GF-D8 (cell line): ENCODE results near the gene MYH7B.

Source experiments
- DNase-seq: peaks from one replicate; lab custom pipeline; 2025; lab: John Stamatoyannopoulos, UW

MYH7B gene

DNA sequence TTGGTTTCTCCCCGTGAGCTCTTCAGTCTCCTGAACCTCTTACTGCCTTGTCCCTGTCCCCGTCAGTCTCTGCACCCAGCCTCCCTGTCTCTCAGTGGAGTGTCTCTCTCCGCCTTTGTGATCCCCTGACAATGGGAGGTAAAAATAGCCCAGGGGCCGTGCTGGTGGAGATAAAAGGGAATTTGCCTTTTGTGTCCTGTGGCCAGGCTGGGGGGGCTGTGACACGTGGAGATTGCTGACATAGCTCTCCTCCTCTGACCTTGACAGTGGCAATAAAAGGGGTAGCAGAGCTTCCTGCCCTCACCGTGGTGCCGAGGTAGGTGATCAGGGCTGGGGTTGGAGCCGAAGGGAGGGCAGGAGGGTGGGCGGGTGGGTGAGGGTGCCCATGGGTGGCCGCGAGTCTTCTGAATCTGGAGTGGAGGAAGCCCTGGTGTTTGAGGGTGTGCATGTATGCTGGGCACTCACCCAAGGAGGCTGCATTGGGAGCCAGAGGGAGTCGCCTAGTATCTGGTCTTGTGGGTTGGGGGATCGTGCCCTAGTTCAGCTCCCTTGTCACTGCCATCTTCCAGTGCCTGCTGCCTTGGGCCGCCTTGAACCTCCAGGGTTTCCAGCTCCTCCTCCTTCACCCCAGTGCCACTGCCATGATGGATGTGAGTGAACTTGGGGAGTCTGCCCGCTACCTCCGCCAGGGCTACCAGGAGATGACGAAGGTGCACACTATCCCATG lies 21.9 kb downstream of the MYH7B start:
- no peak for DNase-seq

DNA sequence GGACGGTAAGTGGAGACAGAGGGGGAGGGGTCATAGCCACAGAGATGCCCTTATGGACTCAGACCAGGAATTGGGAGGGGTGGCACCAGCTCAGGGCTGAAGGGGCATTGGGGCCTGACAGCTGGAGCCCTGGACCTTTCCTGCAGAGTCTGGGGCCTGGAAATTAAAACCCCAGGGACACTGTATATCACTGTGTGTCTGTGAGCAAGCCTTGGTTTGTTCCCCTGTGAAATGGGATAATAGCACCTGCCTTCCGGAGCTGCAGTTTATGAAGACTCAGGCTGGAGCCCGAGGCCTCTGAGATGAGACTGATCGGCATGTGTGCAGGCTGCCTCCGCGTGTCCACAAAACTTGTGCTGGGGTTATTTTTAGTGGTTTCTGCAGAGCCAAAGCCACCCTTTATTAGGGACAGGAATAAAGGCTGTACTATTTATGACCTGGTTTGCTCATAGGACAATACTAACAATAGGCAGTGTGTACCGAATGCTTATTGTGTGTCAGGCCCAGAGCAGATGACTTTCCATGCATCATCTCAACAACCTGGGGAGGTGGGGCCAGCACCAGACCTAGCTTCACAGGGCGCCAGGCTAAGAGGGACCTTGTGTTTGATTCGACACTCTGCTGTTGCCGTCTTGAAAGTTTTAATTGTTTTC lies 22.6 kb downstream of the MYH7B start:
- no peak for DNase-seq

DNA sequence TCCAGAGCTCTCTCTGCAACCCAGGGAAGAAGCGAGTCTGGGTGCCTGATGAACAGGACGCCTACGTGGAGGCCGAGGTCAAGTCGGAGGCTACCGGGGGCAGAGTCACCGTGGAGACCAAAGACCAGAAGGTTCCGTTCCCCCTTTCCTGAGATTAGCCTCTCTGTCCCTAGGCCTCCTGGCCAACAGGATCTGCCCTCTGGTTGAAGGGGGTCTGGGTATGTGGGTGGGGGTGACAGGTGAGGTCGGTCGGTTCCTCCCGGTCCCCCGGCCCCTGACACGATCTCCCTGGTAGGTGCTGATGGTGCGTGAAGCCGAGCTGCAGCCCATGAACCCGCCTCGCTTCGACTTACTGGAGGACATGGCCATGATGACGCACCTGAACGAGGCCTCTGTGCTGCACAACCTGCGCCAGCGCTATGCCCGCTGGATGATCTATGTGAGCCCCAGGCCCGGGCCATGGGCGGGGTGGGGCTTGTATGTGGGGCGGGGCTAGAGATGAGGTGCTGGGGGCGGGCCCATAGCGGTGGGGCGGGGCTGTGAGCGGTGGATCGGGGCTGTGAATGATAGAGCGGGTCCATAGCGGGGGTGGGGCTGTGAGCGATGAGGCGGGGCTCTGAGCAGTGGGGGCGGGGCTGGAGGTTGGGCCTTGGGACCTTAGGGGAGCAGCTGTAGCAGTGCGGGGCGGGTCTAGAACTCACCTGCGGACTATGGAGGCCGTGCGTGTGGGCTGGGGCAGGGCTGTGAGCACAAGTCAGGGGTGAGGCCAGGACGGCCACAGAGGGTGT lies 23.9 kb downstream of the MYH7B start:
- no peak for DNase-seq

DNA sequence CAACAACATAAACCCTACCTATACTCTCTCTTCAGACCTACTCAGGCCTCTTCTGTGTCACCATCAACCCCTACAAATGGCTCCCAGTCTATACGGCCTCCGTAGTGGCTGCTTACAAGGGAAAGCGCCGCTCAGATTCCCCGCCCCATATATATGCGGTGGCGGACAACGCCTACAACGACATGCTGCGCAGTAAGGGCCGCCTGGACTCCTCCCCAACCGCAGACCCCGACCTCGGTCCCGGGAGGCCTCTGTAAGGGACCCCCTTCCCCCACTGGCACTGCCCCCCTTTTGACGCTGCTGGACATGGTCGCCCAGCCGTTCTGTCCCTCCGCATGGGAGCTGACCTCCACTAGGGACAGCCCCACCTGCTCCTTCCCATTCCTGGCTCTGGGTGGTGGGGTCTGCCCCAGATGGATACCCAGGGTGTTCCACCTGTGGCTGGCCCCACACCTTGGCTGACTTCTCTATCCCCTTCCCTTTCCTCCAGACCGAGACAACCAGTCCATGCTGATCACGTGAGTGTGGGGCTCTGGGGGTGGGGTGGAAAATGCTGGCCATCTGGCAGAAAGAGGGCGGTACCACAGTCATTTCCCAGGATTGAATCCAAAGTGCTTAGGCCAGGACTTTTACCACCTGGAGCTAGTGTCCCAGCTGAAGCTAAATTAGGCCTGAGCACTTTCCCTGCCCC lies 25.0 kb downstream of the MYH7B start:
- no peak for DNase-seq

DNA sequence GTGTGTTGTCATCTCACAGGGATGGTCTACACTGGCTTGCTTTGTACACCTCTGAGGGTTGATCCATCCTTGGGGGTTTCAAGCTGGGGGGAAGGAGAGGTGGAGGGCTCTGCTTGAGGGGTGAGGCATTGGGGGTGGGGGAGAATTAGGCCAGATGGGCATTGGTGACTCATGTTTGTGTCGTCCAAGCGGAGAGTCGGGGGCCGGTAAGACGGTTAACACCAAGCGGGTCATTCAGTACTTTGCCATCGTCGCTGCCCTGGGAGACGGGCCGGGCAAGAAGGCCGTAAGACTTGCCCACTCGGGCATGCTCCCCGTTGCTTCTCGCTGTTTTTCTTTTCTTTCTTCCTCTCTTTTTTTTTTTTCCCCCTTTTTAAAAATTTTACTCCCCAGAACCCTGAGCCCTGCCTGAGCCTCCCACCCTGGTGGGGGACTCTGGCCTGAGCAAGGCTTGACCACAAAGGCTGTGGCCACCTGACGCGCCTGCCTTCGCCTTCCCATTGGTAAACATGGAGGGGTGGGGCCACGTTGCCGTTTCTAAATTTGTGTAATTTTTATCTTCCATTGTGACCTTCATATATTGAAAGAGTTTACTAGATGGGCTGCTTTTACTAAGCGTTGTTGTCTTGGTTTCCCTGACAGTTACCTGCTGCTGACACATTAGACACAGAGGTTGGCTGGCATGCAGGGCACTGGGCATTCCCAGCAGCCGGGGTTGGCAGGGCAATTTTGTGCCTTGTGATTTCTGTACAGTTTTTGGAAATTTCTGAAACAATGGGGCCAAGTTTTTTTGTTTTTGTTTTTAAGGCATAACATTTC lies 26.8 kb downstream of the MYH7B start:
- DNase-seq = no peak

DNA sequence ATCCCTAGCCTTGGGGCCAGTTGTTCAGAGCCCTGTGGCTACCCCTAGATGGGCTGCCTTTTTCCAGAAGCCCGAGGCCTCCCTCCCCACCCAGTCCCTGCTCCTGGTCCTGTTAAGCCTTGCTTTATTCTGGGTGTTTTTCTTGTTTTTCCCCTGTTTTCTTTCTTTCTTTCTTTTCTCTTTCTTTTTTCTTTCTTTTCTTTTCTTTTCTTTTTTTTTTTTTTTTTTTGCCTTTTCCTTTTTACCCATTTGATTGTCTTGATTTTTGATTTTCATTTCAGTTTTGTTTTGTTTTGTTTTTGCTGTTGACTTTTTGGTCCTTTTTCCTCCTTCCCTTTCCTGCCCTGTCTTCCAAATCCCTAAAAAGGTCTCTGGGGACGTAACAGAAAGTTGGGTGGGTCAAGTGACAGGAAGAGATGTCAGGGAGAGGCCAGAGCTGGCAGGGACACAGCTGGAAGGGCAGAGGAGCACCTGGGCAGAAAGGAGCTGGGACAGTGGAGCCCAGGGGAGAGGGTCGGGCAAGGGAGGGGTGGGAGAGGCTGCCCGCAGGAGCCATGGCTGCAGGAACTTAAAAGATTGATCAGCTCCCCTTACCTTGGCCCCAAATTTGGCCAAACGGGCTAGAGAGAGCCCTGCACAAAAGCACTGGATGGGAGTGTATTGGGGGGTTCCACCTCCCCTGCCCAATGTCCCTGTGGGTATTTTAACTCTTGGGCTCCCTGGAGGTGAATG lies 27.6 kb downstream of the MYH7B start:
- DNase-seq = no peak

DNA sequence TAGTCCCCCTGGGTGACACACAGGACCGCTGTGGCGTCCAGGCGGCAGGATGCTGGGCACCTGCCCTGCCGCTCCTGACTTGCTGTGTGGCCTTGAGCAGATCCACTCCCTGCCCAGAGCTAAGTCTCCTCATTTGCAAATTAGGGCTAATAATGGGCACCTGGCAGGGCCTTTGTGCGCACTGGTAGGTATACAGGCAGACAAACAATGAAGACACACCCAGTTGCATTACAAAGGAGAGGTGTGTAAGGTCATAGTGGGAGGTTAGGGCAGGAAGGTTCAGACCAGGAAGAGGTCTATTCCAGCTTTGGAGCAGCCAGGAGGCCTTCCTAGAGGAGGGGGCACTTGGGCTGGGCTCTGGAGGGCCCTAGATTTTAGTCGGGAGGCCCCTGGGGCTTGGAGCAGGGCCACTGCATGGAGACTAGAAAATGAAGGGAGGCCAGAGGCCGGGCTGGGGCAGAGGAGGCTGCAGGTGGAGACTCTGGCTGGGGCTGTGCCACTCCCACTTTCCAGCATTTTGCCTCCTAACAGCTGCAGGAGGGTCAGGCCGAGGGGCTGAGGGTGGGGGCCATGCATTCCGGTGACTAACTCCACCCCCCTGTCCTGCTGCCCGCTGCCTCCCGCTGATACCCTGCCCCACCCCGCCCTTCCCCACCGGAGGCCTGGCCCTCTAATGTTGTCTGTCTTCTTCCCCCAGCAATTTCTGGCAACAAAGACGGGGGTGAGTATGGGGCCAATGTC lies 28.5 kb downstream of the MYH7B start:
- DNase-seq = no peak

DNA sequence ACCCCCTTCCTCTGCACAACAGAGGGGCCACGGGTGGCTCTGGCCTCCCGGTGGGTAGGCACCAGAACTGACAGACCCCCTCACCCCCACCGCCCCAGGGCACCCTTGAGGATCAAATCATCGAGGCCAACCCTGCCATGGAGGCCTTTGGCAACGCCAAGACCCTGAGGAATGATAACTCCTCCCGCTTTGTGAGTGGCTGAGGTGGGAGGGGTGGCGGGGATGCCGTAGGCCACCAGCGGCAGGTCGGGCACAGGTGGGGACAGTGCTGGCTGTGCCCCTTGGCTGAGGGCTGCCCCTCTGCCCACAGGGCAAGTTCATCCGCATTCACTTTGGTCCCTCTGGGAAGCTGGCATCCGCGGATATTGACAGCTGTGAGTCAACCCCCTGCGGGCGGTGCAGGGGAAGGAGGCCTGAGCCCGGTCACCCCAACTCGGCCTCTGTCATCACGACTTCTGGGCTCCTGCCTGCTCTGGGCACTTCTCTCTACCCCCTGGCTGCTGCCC lies 29.1 kb downstream of the MYH7B start:
- DNase-seq = no peak

DNA sequence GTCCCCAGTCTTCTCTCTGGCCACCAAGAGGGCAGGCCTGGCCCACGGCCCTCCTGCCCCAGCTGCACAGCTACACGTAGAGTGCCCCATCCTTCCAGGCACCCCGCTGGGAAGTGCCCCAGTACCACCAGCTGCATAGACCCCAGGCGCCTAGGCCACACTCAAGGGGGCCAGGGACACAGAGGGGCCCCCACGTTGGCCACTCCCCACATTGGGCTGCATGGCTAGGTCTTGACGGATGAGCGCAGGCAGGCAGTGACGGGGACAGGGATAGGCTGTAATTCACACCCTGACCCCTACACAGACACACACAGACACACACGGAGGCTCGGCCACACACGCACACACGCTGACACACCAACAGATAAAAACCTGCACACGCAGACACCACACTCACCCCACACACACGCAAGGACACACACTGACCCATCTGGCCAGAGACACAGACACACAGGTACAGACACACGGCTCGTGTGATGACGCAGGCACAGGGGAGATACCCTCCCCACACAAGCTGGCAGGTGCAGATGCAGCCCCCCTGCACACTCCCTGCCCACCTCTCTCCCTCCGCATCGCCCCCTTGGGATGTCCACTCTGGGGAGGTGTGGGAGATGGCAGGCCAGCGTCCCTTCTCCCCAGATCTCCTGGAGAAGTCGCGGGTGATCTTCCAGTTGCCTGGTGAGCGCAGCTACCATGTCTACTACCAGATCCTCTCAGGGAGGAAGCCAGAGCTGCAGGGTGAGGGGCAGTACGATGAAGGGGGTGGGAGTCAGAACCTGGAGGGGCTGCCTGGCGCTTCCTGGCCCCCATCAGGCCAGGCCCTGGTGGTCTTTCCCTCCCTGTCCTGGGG lies 30.0 kb downstream of the MYH7B start:
- DNase-seq = no peak

DNA sequence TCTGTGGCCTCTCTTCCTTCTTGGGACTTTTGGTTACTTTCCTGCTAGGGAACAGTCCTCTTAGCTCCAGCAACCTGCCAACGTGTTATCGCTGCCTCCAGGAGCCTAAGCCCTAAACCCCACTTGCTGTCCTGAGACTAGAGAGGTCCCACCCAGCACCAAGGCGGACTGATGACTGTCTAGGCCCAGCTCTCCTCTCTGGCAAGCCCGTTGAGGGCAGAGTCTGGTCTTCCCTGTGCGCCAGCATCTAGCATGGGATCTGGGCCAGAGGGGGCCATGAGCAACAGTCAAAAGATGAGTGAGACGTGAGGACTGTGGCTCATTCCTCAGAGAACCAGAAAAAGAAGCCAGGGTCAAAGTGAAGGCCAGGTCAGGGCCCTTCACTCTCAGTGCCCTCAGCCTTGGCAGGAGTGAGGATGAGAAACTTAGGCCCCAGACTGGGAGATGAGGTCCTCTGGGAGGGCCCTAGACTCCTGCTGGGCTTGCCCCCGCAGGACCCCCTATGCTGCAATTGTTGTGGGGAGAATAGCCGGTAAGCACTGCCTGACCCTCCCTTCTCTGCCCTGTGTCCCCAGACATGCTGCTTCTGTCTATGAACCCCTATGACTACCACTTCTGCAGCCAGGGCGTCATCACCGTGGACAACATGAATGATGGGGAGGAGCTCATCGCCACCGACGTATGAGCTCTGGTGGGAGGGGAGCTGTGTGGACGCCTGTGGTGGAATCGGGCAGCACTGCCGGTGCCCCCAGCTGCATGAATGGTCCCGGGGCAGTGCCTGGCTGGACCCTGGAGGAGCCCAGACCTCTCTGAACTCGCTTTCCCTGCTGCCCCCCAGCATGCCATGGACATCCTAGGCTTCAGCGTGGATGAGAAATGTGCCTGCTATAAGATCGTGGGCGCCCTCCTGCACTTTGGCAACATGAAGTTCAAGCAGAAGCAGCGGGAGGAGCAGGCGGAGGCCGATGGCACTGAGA lies 30.9 kb downstream of the MYH7B start:
- DNase-seq = no peak

DNA sequence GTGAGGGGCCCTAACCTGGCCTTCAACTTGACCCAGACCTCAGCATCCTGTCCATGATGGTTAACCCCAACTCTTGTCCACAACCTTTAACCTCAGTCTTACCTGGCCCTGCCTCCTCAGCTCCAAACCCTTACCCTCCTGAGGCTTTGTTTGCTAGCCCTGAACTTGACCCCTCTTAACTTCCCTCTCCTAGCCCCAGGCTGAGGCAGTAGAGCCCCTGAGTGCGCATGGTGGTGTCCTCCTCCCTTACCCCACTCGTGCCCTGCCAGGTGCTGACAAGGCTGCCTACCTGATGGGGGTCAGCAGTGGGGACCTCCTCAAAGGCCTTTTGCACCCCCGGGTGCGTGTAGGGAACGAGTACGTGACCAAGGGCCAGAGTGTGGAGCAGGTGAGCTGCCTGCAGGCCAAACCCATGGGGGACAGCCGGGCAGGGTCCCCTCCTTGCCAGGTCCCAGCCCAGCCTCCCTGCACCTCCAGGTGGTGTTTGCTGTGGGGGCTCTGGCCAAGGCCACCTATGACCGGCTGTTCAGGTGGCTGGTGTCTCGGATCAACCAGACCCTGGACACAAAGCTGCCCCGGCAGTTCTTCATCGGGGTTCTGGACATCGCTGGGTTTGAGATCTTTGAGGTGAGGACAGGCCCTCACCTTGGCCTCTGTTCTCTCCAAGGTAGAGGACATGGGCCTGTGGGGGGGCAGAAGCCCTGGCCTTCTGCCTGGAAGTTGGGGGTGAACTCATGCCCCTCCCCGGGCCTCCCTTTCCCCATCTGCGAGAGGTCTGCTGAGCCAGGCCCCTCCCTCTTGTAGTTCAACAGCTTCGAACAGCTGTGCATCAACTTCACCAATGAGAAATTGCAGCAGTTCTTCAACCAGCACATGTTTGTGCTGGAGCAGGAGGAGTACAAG lies 31.9 kb downstream of the MYH7B start:
- DNase-seq = no peak

DNA sequence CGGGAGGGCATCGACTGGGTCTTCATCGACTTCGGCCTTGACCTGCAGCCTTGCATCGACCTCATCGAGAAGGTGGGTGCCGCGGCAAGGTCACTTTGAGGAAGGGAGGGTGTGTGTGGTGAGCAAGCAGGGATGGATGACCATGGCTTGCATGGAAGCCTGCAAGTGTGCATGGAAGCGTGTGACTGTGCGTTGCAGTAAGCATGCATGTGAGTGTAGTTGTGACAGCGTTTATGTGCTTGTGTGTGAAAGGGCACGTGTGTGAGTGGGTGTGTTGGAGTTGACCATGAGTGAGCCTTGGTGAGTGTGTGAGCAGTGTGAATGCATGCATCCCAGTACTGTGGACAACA lies 32.5 kb downstream of the MYH7B start:
- no peak for DNase-seq

DNA sequence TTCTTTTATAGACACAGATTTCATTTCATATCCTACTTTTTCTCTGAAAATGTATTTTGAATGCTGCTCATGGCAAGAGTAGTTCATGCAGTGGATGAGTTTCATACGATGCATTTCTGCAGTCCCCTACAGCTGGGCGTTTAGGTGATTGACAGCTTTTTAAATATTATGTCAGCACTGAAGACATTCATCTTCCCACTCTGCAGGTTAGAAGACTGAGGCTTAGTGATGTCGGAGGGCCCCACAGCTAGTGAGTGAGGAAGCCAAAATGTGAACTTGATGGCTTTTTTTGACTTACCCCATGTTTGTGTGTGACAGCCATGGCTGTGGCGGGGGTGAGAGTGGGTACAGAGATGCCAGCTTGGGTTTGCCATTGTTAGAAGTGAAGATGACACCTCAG lies 33.5 kb downstream of the MYH7B start:
- no peak for DNase-seq

DNA sequence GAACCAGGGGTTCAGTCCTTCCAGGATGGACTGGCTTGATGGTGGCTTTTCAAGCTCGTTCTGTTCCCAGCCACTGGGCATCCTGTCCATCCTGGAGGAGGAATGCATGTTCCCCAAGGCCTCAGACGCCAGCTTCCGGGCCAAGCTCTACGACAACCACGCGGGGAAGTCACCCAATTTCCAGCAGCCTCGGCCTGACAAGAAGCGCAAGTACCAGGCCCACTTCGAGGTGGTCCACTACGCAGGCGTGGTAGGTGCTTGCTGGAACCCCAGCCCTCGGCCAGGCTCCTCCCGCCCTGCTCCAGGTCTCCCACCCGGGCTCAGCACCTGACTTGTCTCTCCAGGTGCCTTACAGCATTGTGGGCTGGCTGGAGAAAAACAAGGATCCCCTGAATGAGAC lies 34.0 kb downstream of the MYH7B start:
- no peak for DNase-seq

DNA sequence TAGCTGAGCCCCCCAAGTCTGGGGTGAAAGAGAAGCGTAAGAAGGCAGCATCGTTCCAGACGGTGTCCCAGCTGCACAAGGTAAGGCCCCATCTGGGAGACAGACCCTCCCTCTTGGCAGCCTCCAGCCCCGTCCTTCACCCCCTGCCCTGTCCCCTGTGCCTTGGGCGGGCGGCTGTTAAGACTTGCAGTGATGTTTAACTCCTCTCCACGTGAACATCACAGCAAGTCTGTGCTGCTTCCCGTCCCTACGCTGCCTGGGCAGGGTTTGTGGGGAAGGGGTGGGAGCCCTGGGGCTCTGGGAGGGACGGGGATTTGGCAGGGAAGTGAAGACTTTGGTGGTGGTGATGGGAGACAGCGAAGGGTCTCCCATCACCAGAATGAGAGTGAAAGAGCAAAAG lies 34.6 kb downstream of the MYH7B start:
- no peak for DNase-seq

DNA sequence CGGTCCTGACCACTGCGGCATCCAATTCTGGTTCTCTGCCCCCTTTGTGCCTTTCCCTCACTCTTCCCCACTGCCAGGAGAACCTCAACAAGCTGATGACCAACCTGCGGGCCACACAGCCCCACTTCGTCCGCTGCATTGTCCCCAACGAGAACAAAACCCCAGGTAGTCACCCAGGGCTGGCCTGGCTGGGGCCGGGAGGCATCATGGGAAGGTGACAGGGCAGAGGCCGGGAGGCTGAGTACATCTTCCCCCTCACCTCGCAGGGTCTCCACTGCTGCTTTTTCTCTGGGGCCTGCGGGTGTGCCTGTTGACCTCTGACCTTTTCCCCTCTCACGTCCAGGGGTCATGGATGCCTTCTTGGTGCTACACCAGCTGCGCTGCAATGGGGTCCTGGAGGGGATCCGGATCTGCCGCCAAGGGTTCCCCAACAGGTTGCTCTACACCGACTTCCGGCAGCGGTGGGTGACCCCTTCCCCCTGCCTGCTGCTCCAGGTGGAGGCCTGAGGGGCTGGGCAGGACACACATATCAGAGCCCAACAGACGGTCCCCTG lies 35.1 kb downstream of the MYH7B start:
- no peak for DNase-seq
